NCI-H446 treated with DMSO at 0.1 percent for 48 hours (cell line): ENCODE measurements around the gene TRAM2.
"Not testable (repeated sequence)": the region's sequence is repeated elsewhere in the genome, so short reads cannot be mapped to it uniquely, and the experiment has no call there.

ENCODE experiments used
- DNase-seq: peaks from one replicate; lab custom pipeline; 2025; lab: John Stamatoyannopoulos, UW

Gene TRAM2

GRCh38 chr6:52489881-52490280 is 87.0 kb downstream of the TRAM2 start:
- no peak for DNase-seq

GRCh38 chr6:52483671-52484003 is 93.2 kb downstream of the TRAM2 start:
- no peak for DNase-seq

GRCh38 chr6:52482903-52483670 is 93.8 kb downstream of the TRAM2 start:
- no peak for DNase-seq

GRCh38 chr6:52475307-52475706 is 101.6 kb downstream of the TRAM2 start:
- no peak for DNase-seq

GRCh38 chr6:52474173-52474572 is 102.7 kb downstream of the TRAM2 start:
- DNase-seq: no peak

- DNase-seq: not testable (repeated sequence)
Observed at GRCh38 chr6:52461194-52461593, 115.7 kb downstream of the TRAM2 start.

- DNase-seq: no peak
Observed at GRCh38 chr6:52457096-52457495, 119.8 kb downstream of the TRAM2 start.

GRCh38 chr6:52454556-52454955 is 122.3 kb downstream of the TRAM2 start:
- DNase-seq: no peak
